ENCODE results near the gene GMPR2.

The GMPR2 gene

GRCh38 chr14:24247422-24247821 is 14.7 kb downstream of the GMPR2 start:
- Histone ChIP-seq H2AFZ (ENCODE audit: low read depth, low read length) (no peak overlapping the region), H3K79me2 (ENCODE audit: insufficient read depth, low read length) (no peaks in the 10 kb centered on the region), H3K27ac (ENCODE audit: low read length) (no peak overlapping the region), H3K4me1 (ENCODE audit: insufficient read depth, low read length) (peaks cover 11% of the 10 kb centered on the region), H3K4me3 (ENCODE audit: low read depth in 1 of 2, low read length in 2 of 2) (no peak overlapping the region), H3K36me3 (ENCODE audit: insufficient read depth, low read length) (no peaks in the 10 kb centered on the region), H3K27me3 (ENCODE audit: insufficient read depth, low read length, poor library complexity) (no peaks in the 10 kb centered on the region), H3K9me3 (ENCODE audit: insufficient read depth, low read length, severe bottlenecking) (no peaks in the 10 kb centered on the region), H3K4me2 (ENCODE audit: insufficient read depth, low read length) (no peak overlapping the region), H4K20me1 (ENCODE audit: insufficient read depth, low read length) (no peaks in the 10 kb centered on the region), H3K9ac (ENCODE audit: low read depth, low read length) (no peak overlapping the region)
- ATAC-seq (ENCODE audit: insufficient read depth, low read depth) (no peak), DNase-seq (no peak)
- TF ChIP-seq CTCF (IDR thresholded peaks at IDR 0.05; ENCODE audit: borderline replicate concordance, extremely low read depth, low read length, poor library complexity, severe bottlenecking) (no peak), EZH2 (IDR thresholded peaks at IDR 0.05; ENCODE audit: borderline replicate concordance, low read depth, low read length, severe bottlenecking) (no peak)

DNA sequence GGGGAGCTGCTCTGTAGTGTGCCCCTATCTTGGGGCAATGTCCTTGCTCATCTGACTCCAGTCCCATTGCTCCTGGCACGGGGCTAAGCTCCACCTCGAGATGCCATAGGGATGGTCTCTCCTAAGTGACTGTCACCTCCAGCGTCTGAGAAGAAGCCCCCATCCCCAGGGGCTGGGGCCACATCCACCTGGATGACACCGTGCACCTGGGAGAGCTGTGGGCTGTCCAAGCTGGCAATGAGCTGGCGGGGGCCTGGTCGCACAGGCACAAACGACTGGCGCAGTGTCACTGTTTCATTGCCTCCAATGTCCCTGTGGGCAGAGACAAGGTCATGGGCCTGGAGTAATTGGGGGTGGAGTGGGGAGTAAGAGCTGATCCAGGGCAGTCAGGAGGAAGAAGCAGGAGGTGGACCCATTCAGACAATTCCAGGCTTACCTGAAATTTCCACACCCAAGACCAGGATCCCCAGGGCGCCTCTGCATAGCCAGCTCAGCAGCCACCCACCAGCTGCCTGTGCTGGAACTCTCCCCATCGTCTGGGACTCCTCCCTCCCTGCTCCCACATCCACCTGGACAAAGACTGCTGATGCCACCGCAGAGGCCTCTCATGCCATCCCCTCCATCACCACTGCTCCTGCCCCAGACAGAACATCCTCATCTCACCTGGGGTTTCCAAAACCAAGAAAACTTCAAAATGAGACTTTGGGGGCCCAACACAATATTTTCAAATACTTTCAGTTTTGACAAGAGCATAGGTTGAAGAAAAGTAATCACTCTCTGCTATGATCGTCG is 16.7 kb downstream of the GMPR2 start:
- Histone ChIP-seq H3K9me3 (ENCODE audit: insufficient read depth, low read length, severe bottlenecking) (no peaks in the 10 kb centered on the region), H3K4me3 (ENCODE audit: low read depth in 1 of 2, low read length in 2 of 2) (no peak overlapping the region)

DNA sequence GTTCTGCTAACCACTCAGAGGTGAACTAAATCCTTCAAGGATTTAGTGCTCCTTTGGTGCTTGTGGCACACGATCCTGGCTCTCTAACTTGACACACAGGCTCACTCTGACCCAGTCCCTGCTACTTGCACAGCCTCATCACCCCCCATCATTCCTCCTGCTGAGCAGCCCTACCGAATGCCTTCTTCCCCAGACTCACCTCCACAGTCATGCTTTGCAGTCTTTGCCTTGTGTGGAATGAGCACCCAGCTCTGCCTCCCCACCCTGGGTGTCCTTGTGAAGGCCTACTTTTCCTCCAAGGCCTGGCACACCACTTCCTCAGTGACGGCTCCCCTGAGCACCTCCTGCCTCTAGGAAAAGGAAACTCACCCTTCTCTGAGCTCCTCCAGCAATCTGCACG is 17.6 kb downstream of the GMPR2 start:
- no peak overlapping the region for H3K4me2 ChIP-seq (ENCODE audit: insufficient read depth, low read length)
- no peaks in the 10 kb centered on the region for H3K27me3 ChIP-seq (ENCODE audit: insufficient read depth, low read length, poor library complexity)
- H3K9me3 ChIP-seq (ENCODE audit: insufficient read depth, low read length, severe bottlenecking), result no peaks in the 10 kb centered on the region
- no peak overlapping the region for H3K9ac ChIP-seq (ENCODE audit: low read depth, low read length)
- no peak overlapping the region for H3K4me3 ChIP-seq (ENCODE audit: low read depth in 1 of 2, low read length in 2 of 2)
- H3K79me2 ChIP-seq (ENCODE audit: insufficient read depth, low read length), result no peaks in the 10 kb centered on the region
- no peak for DNase-seq
- no peaks in the 10 kb centered on the region for H3K36me3 ChIP-seq (ENCODE audit: insufficient read depth, low read length)
- H3K4me1 ChIP-seq (ENCODE audit: insufficient read depth, low read length), result no peaks in the 10 kb centered on the region
- no peak for TF ChIP-seq EZH2 (IDR thresholded peaks at IDR 0.05; ENCODE audit: borderline replicate concordance, low read depth, low read length, severe bottlenecking)
- no peak for TF ChIP-seq CTCF (IDR thresholded peaks at IDR 0.05; ENCODE audit: borderline replicate concordance, extremely low read depth, low read length, poor library complexity, severe bottlenecking)
- no peak overlapping the region for H3K27ac ChIP-seq (ENCODE audit: low read length)
- no peak for ATAC-seq (ENCODE audit: insufficient read depth, low read depth)
- no peak overlapping the region for H2AFZ ChIP-seq (ENCODE audit: low read depth, low read length)
- H4K20me1 ChIP-seq (ENCODE audit: insufficient read depth, low read length), result no peaks in the 10 kb centered on the region

More for the DNA sequence above, 16.7 kb downstream of the GMPR2 start:
- H3K4me1 ChIP-seq (ENCODE audit: insufficient read depth, low read length), result no peaks in the 10 kb centered on the region
- no peak overlapping the region for H2AFZ ChIP-seq (ENCODE audit: low read depth, low read length)
- no peak overlapping the region for H3K27ac ChIP-seq (ENCODE audit: low read length)
- H3K9ac ChIP-seq (ENCODE audit: low read depth, low read length), result no peak overlapping the region
- H3K79me2 ChIP-seq (ENCODE audit: insufficient read depth, low read length), result no peaks in the 10 kb centered on the region
- no peak overlapping the region for H3K4me2 ChIP-seq (ENCODE audit: insufficient read depth, low read length)
- H3K36me3 ChIP-seq (ENCODE audit: insufficient read depth, low read length), result no peaks in the 10 kb centered on the region
- no peak for TF ChIP-seq EZH2 (IDR thresholded peaks at IDR 0.05; ENCODE audit: borderline replicate concordance, low read depth, low read length, severe bottlenecking)
- TF ChIP-seq CTCF (IDR thresholded peaks at IDR 0.05; ENCODE audit: borderline replicate concordance, extremely low read depth, low read length, poor library complexity, severe bottlenecking), result no peak
- DNase-seq (no peak), ATAC-seq (ENCODE audit: insufficient read depth, low read depth) (no peak)
- no peaks in the 10 kb centered on the region for H3K27me3 ChIP-seq (ENCODE audit: insufficient read depth, low read length, poor library complexity)
- H4K20me1 ChIP-seq (ENCODE audit: insufficient read depth, low read length), result no peaks in the 10 kb centered on the region
